ENCODE data around the gene PPIA. TPM values are rescaled to one million over a fixed set of nuclear protein-coding genes. Genes with fewer than 3 reads are reported as not detected.
"Not testable (repeated sequence)": the region's sequence is repeated elsewhere in the genome, so short reads cannot be mapped to it uniquely, and the experiment has no call there.

The PPIA gene
- total and polyA plus RNA-seq, 3 donors from 2014 or later = 616 to 918 (median 873) TPM

- H3K27ac ChIP-seq = no peak overlapping the region
- intact Hi-C loops (cut with DNase I; ENCODE audit: low total_unique reads) = no loop called here
- no peaks in the 10 kb centered on the region for H3K4me1 ChIP-seq
- no peaks in the 10 kb centered on the region for H3K27me3 ChIP-seq
- DNase-seq = no peak
- TF ChIP-seq CTCF (IDR thresholded peaks at IDR 0.05) (no peak), POLR2A (IDR thresholded peaks at IDR 0.05) (no peak)
- no peaks in the 10 kb centered on the region for H3K36me3 ChIP-seq (ENCODE audit: low read depth, missing control alignments)
- 95 to 100% methylated on average over 1 of the region's 1 CpG for whole genome bisulfite sequencing, 2 donors
- H3K4me3 ChIP-seq = no peak overlapping the region
- no peaks in the 10 kb centered on the region for H3K9me3 ChIP-seq
These were observed 14.0 kb upstream of the PPIA start for GRCh38 chr7:44782460-44782859.

- intact Hi-C loops (cut with DNase I; ENCODE audit: low total_unique reads) = no loop called here
- H3K9me3 ChIP-seq = no peaks in the 10 kb centered on the region
- no peaks in the 10 kb centered on the region for H3K36me3 ChIP-seq (ENCODE audit: low read depth, missing control alignments)
- H3K4me1 ChIP-seq = no peaks in the 10 kb centered on the region
- TF ChIP-seq POLR2A (IDR thresholded peaks at IDR 0.05) = no peak
- TF ChIP-seq CTCF (IDR thresholded peaks at IDR 0.05) = no peak
- no peak overlapping the region for H3K27ac ChIP-seq
- DNase-seq = no peak
- no peaks in the 10 kb centered on the region for H3K27me3 ChIP-seq
- no peak overlapping the region for H3K4me3 ChIP-seq
These were observed 13.1 kb upstream of the PPIA start for GRCh38 chr7:44783407-44783806.

GRCh38 chr7:44784364-44784763 is 12.1 kb upstream of the PPIA start:
- intact Hi-C loops (cut with DNase I; ENCODE audit: low total_unique reads) = no loop called here
- DNase-seq = no peak
- no peak overlapping the region for H3K4me3 ChIP-seq
- H3K9me3 ChIP-seq = no peaks in the 10 kb centered on the region
- no peak overlapping the region for H3K27ac ChIP-seq
- H3K4me1 ChIP-seq = no peaks in the 10 kb centered on the region
- no peaks in the 10 kb centered on the region for H3K36me3 ChIP-seq (ENCODE audit: low read depth, missing control alignments)
- WGBS, 2 donors = 67 to 89% methylated on average over 1 of the region's 1 CpG
- TF ChIP-seq CTCF (IDR thresholded peaks at IDR 0.05) (no peak), POLR2A (IDR thresholded peaks at IDR 0.05) (no peak)
- H3K27me3 ChIP-seq = no peaks in the 10 kb centered on the region

- 92 to 100% methylated on average over 3 of the region's 3 CpGs for WGBS, 2 donors
- H3K4me3 ChIP-seq; H3K27me3 ChIP-seq; H3K4me1 ChIP-seq; H3K36me3 ChIP-seq (ENCODE audit: low read depth, missing control alignments); intact Hi-C loops (cut with DNase I; ENCODE audit: low total_unique reads); DNase-seq; H3K27ac ChIP-seq; H3K9me3 ChIP-seq: not testable (repeated sequence)
These were observed 11.3 kb upstream of the PPIA start for GRCh38 chr7:44785218-44785617.

- intact Hi-C loops (cut with DNase I; ENCODE audit: low total_unique reads) = no loop called here
- no peaks in the 10 kb centered on the region for H3K27me3 ChIP-seq
- no peak overlapping the region for H3K4me3 ChIP-seq
- no peaks in the 10 kb centered on the region for H3K4me1 ChIP-seq
- no peak for DNase-seq
- WGBS, 2 donors = 76 to 81% methylated on average over 4 of the region's 4 CpGs
- H3K36me3 ChIP-seq (ENCODE audit: low read depth, missing control alignments) = no peaks in the 10 kb centered on the region
- H3K27ac ChIP-seq = no peak overlapping the region
- TF ChIP-seq CTCF (IDR thresholded peaks at IDR 0.05) = no peak
- TF ChIP-seq POLR2A (IDR thresholded peaks at IDR 0.05) = no peak
- H3K9me3 ChIP-seq = no peaks in the 10 kb centered on the region
These were observed 9.4 kb upstream of the PPIA start for GRCh38 chr7:44787041-44787440.

All from testis (tissue), 3 donors.